ENCODE results near the gene TNFAIP2.
A peak's percentile ranks its signal among the peaks of the same experiment; 100 is the strongest.

TNFAIP2 gene, protein sequence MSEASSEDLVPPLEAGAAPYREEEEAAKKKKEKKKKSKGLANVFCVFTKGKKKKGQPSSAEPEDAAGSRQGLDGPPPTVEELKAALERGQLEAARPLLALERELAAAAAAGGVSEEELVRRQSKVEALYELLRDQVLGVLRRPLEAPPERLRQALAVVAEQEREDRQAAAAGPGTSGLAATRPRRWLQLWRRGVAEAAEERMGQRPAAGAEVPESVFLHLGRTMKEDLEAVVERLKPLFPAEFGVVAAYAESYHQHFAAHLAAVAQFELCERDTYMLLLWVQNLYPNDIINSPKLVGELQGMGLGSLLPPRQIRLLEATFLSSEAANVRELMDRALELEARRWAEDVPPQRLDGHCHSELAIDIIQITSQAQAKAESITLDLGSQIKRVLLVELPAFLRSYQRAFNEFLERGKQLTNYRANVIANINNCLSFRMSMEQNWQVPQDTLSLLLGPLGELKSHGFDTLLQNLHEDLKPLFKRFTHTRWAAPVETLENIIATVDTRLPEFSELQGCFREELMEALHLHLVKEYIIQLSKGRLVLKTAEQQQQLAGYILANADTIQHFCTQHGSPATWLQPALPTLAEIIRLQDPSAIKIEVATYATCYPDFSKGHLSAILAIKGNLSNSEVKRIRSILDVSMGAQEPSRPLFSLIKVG

DNA sequence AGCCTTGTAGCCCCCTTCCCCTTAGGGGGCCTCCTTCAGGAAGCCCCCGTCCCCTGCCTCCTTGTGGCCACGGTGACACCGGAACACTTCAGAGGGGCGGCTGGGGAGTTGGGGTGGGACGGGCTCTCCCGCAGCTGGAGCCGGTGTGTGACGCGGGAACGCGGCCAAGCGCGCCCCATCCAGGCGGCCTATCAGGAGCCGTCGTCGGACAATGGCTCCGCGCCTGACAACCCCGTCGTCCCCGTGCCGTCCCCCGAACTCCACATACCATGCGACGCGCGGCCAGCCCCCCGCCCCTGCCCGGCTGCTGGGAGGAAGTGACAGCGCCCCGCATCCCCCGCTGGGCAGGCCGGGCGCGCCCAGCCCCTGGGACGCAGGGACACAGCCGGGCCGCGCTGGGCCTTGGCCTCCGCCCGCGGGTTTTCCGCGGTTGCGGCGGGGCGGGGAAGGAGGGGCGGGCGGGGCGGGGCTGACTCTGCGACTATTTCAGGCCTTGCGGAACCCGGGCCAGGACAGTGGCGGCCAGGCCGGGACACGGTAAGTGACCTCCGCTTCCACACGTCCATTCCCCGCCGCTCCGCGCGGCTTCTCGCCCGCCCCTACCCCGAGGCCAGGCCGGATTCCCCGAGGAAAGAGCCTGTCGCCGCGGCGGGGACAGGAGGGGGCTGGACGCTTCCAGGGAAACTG lies at the start of gene TNFAIP2:
TNFAIP2 (plus strand) TSS at position 515 of the 687 bp plus-strand sequence. CDS start 2,997 bp downstream, outside the sequence.
- H3K4me3 ChIP-seq (ENCODE audit: low read depth, low read length) = no peak within 1 kb of the TSS
- TF ChIP-seq, protein P1, sequence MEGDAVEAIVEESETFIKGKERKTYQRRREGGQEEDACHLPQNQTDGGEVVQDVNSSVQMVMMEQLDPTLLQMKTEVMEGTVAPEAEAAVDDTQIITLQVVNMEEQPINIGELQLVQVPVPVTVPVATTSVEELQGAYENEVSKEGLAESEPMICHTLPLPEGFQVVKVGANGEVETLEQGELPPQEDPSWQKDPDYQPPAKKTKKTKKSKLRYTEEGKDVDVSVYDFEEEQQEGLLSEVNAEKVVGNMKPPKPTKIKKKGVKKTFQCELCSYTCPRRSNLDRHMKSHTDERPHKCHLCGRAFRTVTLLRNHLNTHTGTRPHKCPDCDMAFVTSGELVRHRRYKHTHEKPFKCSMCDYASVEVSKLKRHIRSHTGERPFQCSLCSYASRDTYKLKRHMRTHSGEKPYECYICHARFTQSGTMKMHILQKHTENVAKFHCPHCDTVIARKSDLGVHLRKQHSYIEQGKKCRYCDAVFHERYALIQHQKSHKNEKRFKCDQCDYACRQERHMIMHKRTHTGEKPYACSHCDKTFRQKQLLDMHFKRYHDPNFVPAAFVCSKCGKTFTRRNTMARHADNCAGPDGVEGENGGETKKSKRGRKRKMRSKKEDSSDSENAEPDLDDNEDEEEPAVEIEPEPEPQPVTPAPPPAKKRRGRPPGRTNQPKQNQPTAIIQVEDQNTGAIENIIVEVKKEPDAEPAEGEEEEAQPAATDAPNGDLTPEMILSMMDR (IDR thresholded peaks at IDR 0.05; ENCODE audit: control insufficient read depth, extremely low read depth, insufficient read depth) = no peak
- DNase-seq (ENCODE audit: low read depth) = no peak

- TF ChIP-seq, protein P1 (IDR thresholded peaks at IDR 0.05; ENCODE audit: control insufficient read depth, extremely low read depth, insufficient read depth) = no peak
- DNase-seq (ENCODE audit: low read depth) = no peak
- no peak overlapping the region for H3K4me3 ChIP-seq (ENCODE audit: low read depth, low read length)
Observed at GRCh38 chr14:103073876-103074728, 49.2 kb upstream of the TNFAIP2 start.

DNA sequence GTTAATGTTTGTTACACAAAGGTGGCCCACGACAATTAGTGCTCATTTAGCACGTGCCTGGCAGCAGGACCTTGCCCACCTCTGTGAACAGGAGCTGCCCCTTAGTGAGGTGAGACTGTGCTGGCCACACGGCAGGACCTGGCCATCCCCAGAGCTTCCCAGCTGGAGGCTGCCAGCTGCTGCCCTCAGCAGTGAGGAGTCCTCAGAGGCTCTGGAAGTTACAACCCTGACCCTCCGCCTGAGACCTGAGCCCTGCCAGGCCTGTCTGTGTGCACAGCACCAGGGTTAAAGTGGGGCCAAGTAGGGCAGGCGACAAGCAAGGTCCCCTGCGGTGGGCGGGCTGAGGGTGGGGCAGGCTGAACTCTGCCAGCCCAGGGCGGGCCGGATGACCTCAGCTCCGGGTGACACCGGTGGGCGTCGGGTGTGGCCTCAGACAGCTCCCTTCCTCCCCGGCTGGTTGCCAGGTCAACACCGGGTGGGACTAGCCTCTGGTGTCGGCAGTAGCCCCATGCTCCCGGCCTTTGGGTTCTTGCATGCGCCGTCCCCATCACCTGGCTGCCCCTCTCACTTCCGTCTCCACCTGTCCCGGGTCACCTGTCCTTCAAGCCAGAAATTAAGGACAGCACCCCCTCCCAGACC lies 48.4 kb upstream of the TNFAIP2 start:
- no peak for DNase-seq (ENCODE audit: low read depth)
- peak overlapping the region; percentile 44 for H3K4me3 ChIP-seq (ENCODE audit: low read depth, low read length)
- TF ChIP-seq, protein P1 (IDR thresholded peaks at IDR 0.05; ENCODE audit: control insufficient read depth, extremely low read depth, insufficient read depth) = no peak

GRCh38 chr14:103078420-103078749 lies 44.9 kb upstream of the TNFAIP2 start:
- no peak overlapping the region for H3K4me3 ChIP-seq (ENCODE audit: low read depth, low read length)
- TF ChIP-seq, protein P1 (IDR thresholded peaks at IDR 0.05; ENCODE audit: control insufficient read depth, extremely low read depth, insufficient read depth) = peak; percentile 74
- peak; percentile 47 for DNase-seq (ENCODE audit: low read depth)

DNA sequence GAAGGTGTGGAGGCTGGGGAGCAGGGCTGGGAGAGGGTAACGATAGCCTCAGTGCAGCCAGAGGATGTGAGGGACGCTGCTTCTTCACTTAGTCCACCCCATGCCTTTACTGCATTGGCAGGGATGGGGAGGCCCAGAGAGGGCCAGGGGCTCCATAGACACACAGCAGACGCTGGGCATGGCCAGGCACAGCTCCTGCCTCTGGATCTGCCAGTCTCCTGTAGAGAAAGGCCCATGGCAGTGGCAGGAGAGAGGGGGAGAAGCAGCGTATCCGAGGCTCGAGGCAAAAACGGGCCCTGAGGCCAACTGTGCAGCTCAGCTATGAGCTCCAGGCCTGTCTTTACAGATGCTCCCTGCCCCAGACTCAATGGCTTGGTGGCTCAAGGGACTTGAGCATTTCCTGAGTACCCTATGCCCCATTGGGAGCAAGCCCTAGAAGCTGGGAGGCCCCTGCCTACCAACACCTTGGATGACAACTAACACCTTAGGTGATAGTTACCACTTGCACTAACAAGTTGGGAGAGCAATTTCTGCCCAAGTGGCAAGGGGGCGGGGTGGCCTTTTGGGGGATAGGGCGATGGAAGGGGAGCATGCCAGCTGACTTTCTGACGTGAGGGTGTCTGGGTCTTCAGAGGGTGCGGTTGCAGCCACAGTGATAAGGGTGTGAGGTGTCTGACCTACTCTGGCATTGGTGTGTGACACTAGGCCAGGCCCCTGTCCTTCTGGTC lies 44.2 kb upstream of the TNFAIP2 start:
- TF ChIP-seq, protein P1 (IDR thresholded peaks at IDR 0.05; ENCODE audit: control insufficient read depth, extremely low read depth, insufficient read depth) = no peak

More for the DNA sequence above, 44.2 kb upstream of the TNFAIP2 start:
- no peak for DNase-seq (ENCODE audit: low read depth)
- no peak overlapping the region for H3K4me3 ChIP-seq (ENCODE audit: low read depth, low read length)
